Spleen (tissue), 11 donors: Measurements from ENCODE around the gene TMEM179. TPM values are rescaled to one million over a fixed set of nuclear protein-coding genes. Genes with fewer than 3 reads are reported as not detected.

Experiments
- DNase-seq: peaks from one replicate; pipeline ENCODE4 v3.0.0-alpha.2; 2020
- H3K27ac ChIP-seq, 8 donors: fragments of 200-600 bp; sonication (generic) in 7 of 8; 1 replicate in 4 of 8; 2 replicates in 4 of 8; pipeline versions ENCODE4 v1.5.0 to v1.8.0; 2016 to 2021; ENCODE audit warnings: inconsistent platforms in 4 of 8, mild to moderate bottlenecking in 4 of 8, moderate library complexity in 1 of 8
- H3K27me3 ChIP-seq, 7 donors: fragments of 200-600 bp; sonication (generic) in 6 of 7; replicated peaks in 1 of 7; 1 replicate in 4 of 7; 2 replicates in 3 of 7; pipeline versions ENCODE4 v1.5.0 to v1.8.0; 2016 to 2021; ENCODE audit warnings: inconsistent platforms in 3 of 7, mild to moderate bottlenecking in 1 of 7
- H3K36me3 ChIP-seq, 6 donors: fragments of 200-600 bp; sonication (generic) in 5 of 6; 1 replicate in 4 of 6; 2 replicates in 2 of 6; pipeline versions ENCODE4 v1.5.0 to v1.8.0; 2016 to 2021; ENCODE audit warnings: inconsistent platforms in 2 of 6
- H3K4me1 ChIP-seq, 6 donors: fragments of 200-600 bp; sonication (generic) in 5 of 6; 1 replicate in 3 of 6; 2 replicates in 3 of 6; pipeline versions ENCODE4 v1.5.0 to v1.8.0; 2016 to 2021; ENCODE audit warnings: inconsistent platforms in 3 of 6
- H3K4me3 ChIP-seq, 8 donors: fragments of 200-600 bp; sonication (generic) in 7 of 8; 1 replicate in 4 of 8; 2 replicates in 4 of 8; pipeline versions ENCODE4 v1.5.0 to v1.8.0; 2016 to 2021; ENCODE audit warnings: inconsistent platforms in 4 of 8, mild to moderate bottlenecking in 4 of 8, moderate library complexity in 2 of 8
- H3K9me3 ChIP-seq, 8 donors: fragments of 200-600 bp; sonication (generic) in 7 of 8; 1 replicate in 4 of 8; 2 replicates in 4 of 8; pipeline versions ENCODE4 v1.5.0 to v1.8.0; 2016 to 2021; ENCODE audit warnings: inconsistent platforms in 4 of 8
- POLR2A ChIP-seq, 3 donors: fragments of 450-650 bp; IDR thresholded peaks; one replicate each; pipeline ENCODE4 v1.5.1; 2017; ENCODE audit warnings: antibody characterized with exemption in 3 of 3, mild to moderate bottlenecking in 1 of 3
- POLR2AphosphoS5 ChIP-seq, 3 donors: sonication (generic); formaldehyde crosslinking; IDR thresholded peaks; one replicate each; pipeline ENCODE4 v1.5.1; 2017; ENCODE audit warnings: antibody characterized with exemption in 3 of 3
- WGBS, 5 donors: extraction: QIAGEN DNeasy Blood & Tissue Kit in 3 of 5; methylation state at CpG; one replicate each; pipeline versions ENCODE4 v1.1.5 to v1.1.7; 2013 to 2018; 5-methylcytosine and 5-hydroxymethylcytosine counted together
- intact Hi-C: fragments of 100-400 bp; cut with DNase I; formaldehyde crosslinking; loops from one replicate; pipeline ENCODE4 v1.15.0; 2023; ENCODE audit warnings: low total_unique reads
- polyA plus RNA-seq, 3 donors: library from polyadenylated mRNA; stranded (reverse); fragments of 200-250 nt; gene quantifications; one replicate each; pipeline ENCODE4 v1.2.1, GENCODE V29; 2013
- total RNA-seq, 7 donors: library from RNA; depleted of rRNA in 3 of 7; stranded (reverse); fragments of >200 nt in 3 of 7; fragmentation: NEBNext Ultra II Directional in 4 of 7; extraction: Animal tissue kit (Norgen Biotek cat#: 25700) in 4 of 7; gene quantifications; one replicate each; pipeline versions ENCODE4 v1.1.0 to v1.2.1, GENCODE V29; 2016 to 2021
- TF ChIP-seq, protein P1 (sequence below), 11 experiments: fragments of 200-600 bp in 7 of 11; fragments of 450-650 bp in 4 of 11; sonication (generic) in 4 of 11; IDR thresholded peaks in 8 of 11; conservative IDR thresholded peaks in 3 of 11; 1 replicate in 7 of 11; 2 replicates in 4 of 11; pipeline versions ENCODE4 v1.4.0 to v1.8.0; 2016 to 2021; ENCODE audit warnings: antibody characterized with exemption in 11 of 11, inconsistent platforms in 4 of 11, mild to moderate bottlenecking in 1 of 11
- donor health status: healthy with polysubstance abuse.
- donor health status: DM: no; HTN: no; CAD: no; lungs with moderate emphysema.
- donor health status: DM: no; HTN: no; CAD: no.
- donor health status: Bipolar disorder and iron deficiency.
- donor health status: healthy.
- donor health status: DM: no; HTN: no; CAD: no.
- donor health status: DM: yes; HTN: yes; CAD: no.

The TMEM179 gene
- total and polyA plus RNA-seq, 10 donors: 0.08 TPM; not detected in 9

- H3K4me1 ChIP-seq: peaks cover 6 to 58% (median 23%) of the 10 kb centered on the region in 6 donors
- DNase-seq: no peak
- H3K27ac ChIP-seq: peak overlapping the region in 4 of 8 donors; percentile 20 to 66 (median 44)
- peaks cover 0 to 15% (median 3%) of the 10 kb centered on the region in 8 donors for H3K9me3 ChIP-seq
- H3K36me3 ChIP-seq: no peaks in the 10 kb centered on the region
- no peak overlapping the region for H3K4me3 ChIP-seq
- WGBS, 5 donors: 28 to 49% (median 37%) methylated on average over 6 of the region's 6 CpGs
- TF ChIP-seq, protein P1, sequence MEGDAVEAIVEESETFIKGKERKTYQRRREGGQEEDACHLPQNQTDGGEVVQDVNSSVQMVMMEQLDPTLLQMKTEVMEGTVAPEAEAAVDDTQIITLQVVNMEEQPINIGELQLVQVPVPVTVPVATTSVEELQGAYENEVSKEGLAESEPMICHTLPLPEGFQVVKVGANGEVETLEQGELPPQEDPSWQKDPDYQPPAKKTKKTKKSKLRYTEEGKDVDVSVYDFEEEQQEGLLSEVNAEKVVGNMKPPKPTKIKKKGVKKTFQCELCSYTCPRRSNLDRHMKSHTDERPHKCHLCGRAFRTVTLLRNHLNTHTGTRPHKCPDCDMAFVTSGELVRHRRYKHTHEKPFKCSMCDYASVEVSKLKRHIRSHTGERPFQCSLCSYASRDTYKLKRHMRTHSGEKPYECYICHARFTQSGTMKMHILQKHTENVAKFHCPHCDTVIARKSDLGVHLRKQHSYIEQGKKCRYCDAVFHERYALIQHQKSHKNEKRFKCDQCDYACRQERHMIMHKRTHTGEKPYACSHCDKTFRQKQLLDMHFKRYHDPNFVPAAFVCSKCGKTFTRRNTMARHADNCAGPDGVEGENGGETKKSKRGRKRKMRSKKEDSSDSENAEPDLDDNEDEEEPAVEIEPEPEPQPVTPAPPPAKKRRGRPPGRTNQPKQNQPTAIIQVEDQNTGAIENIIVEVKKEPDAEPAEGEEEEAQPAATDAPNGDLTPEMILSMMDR (IDR thresholded peaks at IDR 0.05 in 8 of 11, conservative IDR thresholded peaks at IDR 0.05 in 3 of 11): no peak
- TF ChIP-seq POLR2A (IDR thresholded peaks at IDR 0.05) (no peak), POLR2AphosphoS5 (IDR thresholded peaks at IDR 0.05) (no peak)
- intact Hi-C loops: no loop called here
- H3K27me3 ChIP-seq: peaks cover 0 to 9% (median 0%) of the 10 kb centered on the region in 7 donors
Observed at GRCh38 chr14:104647467-104648043, 43.0 kb upstream of the TMEM179 start.

GRCh38 chr14:104644656-104645378 is 40.2 kb upstream of the TMEM179 start:
- H3K4me3 ChIP-seq: no peak overlapping the region
- peaks cover 4 to 62% (median 30%) of the 10 kb centered on the region in 6 donors for H3K4me1 ChIP-seq
- no peaks in the 10 kb centered on the region for H3K36me3 ChIP-seq
- no peak overlapping the region for H3K27ac ChIP-seq
- intact Hi-C loops: no loop called here
- no peak for DNase-seq
- H3K27me3 ChIP-seq: peaks cover 0 to 11% (median 0%) of the 10 kb centered on the region in 7 donors
- 70 to 78% (median 75%) methylated on average over 11 of the region's 11 CpGs for WGBS, 5 donors
- peaks cover 0 to 11% (median 3%) of the 10 kb centered on the region in 8 donors for H3K9me3 ChIP-seq
- no peak for TF ChIP-seq POLR2A (IDR thresholded peaks at IDR 0.05)
- TF ChIP-seq, protein P1 (IDR thresholded peaks at IDR 0.05 in 8 of 11, conservative IDR thresholded peaks at IDR 0.05 in 3 of 11): no peak
- no peak for TF ChIP-seq POLR2AphosphoS5 (IDR thresholded peaks at IDR 0.05)

DNA sequence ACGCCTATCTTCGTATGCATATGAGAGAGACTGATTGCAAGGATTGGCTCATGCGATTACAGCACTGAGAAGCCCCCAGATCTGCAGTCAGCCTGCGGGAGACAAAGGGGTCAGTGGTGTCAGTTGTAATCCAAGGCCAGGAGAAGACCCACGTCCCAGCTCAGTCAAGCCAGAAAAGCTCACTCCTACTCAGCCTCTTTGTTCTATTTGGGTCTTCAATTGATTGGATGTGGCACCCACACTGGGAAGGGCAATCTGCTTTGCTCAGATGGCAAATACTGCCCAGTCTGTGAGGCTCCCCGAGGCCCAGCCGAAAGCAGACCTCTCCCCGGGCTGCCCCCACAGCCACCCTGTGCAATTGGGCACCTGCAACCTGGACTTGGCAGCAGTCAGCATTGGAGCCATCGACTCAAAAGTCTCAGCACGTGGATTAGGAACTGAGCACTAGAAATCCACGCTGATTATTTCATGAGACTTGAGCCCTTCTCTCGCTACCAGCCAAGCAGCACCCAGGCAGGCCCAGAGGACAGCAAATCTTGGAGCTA is 39.6 kb upstream of the TMEM179 start:
- 83 to 93% (median 89%) methylated on average over 12 of the region's 12 CpGs for WGBS, 5 donors
- H3K36me3 ChIP-seq: no peaks in the 10 kb centered on the region
- H3K27ac ChIP-seq: no peak overlapping the region
- no peak for DNase-seq
- peaks cover 0 to 11% (median 3%) of the 10 kb centered on the region in 8 donors for H3K9me3 ChIP-seq
- intact Hi-C loops: no loop called here
- H3K4me1 ChIP-seq: peaks cover 4 to 60% (median 28%) of the 10 kb centered on the region in 6 donors
- H3K4me3 ChIP-seq: no peak overlapping the region
- TF ChIP-seq POLR2AphosphoS5 (IDR thresholded peaks at IDR 0.05): no peak
- TF ChIP-seq, protein P1 (IDR thresholded peaks at IDR 0.05 in 8 of 11, conservative IDR thresholded peaks at IDR 0.05 in 3 of 11): no peak
- TF ChIP-seq POLR2A (IDR thresholded peaks at IDR 0.05): no peak
- H3K27me3 ChIP-seq: peaks cover 0 to 14% (median 0%) of the 10 kb centered on the region in 7 donors

GRCh38 chr14:104643306-104643705 is 38.7 kb upstream of the TMEM179 start:
- Histone ChIP-seq H3K9me3 (peaks cover 0 to 11% (median 3%) of the 10 kb centered on the region in 8 donors), H3K36me3 (no peaks in the 10 kb centered on the region), H3K27ac (peak overlapping the region in 2 of 8 donors; percentile 68 to 74), H3K4me3 (no peak overlapping the region), H3K27me3 (peaks cover 0 to 18% (median 0%) of the 10 kb centered on the region in 7 donors), H3K4me1 (peaks cover 4 to 53% (median 28%) of the 10 kb centered on the region in 6 donors)
- intact Hi-C loops: no loop called here
- 59 to 77% (median 67%) methylated on average over 8 of the region's 8 CpGs for WGBS, 5 donors
- no peak for TF ChIP-seq POLR2A (IDR thresholded peaks at IDR 0.05)
- TF ChIP-seq POLR2AphosphoS5 (IDR thresholded peaks at IDR 0.05): no peak
- TF ChIP-seq, protein P1 (IDR thresholded peaks at IDR 0.05 in 8 of 11, conservative IDR thresholded peaks at IDR 0.05 in 3 of 11): no peak
- no peak for DNase-seq
